HG03139 (cell line): Measurements from ENCODE around the gene ATP5PO.
"Not testable (repeated sequence)": the region's sequence is repeated elsewhere in the genome, so short reads cannot be mapped to it uniquely, and the experiment has no call there.

Source experiments
- ATAC-seq: cut with Tn5 transposase; IDR thresholded peaks from one replicate; pipeline ENCODE4 v1.9.1; 2021; ENCODE audit not compliant: unreplicated experiment

ATP5PO gene

GRCh38 chr21:33940881-33941245 is 25.3 kb upstream of the ATP5PO start:
- ATAC-seq, result no peak

- no peak for ATAC-seq
These were observed 24.7 kb upstream of the ATP5PO start for GRCh38 chr21:33940164-33940880.

GRCh38 chr21:33939226-33939625 is 23.6 kb upstream of the ATP5PO start:
- no peak for ATAC-seq

- ATAC-seq, result no peak
These were observed 22.8 kb upstream of the ATP5PO start for GRCh38 chr21:33938381-33938780.

GRCh38 chr21:33937931-33938339 is 22.3 kb upstream of the ATP5PO start:
- no peak for ATAC-seq

- ATAC-seq, result no peak
These were observed 21.5 kb upstream of the ATP5PO start for GRCh38 chr21:33937146-33937545.

GRCh38 chr21:33936301-33937038 is 20.9 kb upstream of the ATP5PO start:
- ATAC-seq, result no peak

GRCh38 chr21:33932731-33933130 is 17.1 kb upstream of the ATP5PO start:
- no peak for ATAC-seq

- ATAC-seq, result no peak
These were observed 16.3 kb upstream of the ATP5PO start for GRCh38 chr21:33931799-33932390.

GRCh38 chr21:33931052-33931798 is 15.6 kb upstream of the ATP5PO start:
- not testable (repeated sequence) for ATAC-seq

- not testable (repeated sequence) for ATAC-seq
These were observed 10.6 kb upstream of the ATP5PO start for GRCh38 chr21:33926248-33926647.

GRCh38 chr21:33924766-33925100 is 9.1 kb upstream of the ATP5PO start:
- no peak for ATAC-seq

GRCh38 chr21:33924079-33924765 is 8.6 kb upstream of the ATP5PO start:
- no peak for ATAC-seq

GRCh38 chr21:33917421-33917820 is 1.8 kb upstream of the ATP5PO start:
- ATAC-seq, result no peak

- ATAC-seq, result no peak
These were observed 580 bp upstream of the ATP5PO start for GRCh38 chr21:33916200-33916567.

- no peak for ATAC-seq
These were observed 1.4 kb downstream of the ATP5PO start for GRCh38 chr21:33914188-33914587.

GRCh38 chr21:33909756-33910155 is 5.8 kb downstream of the ATP5PO start:
- ATAC-seq, result no peak

- no peak for ATAC-seq
These were observed 6.8 kb downstream of the ATP5PO start for GRCh38 chr21:33908760-33909159.

- ATAC-seq, result no peak
These were observed 11.6 kb downstream of the ATP5PO start for GRCh38 chr21:33904041-33904440.

- ATAC-seq, result no peak
These were observed 13.3 kb downstream of the ATP5PO start for GRCh38 chr21:33902349-33902748.
